ENCODE measurements around the gene XRCC4.

GRCh38 chr5:83204651-83205050 is 127.3 kb downstream of the XRCC4 start:
- TF ChIP-seq CTCF (IDR thresholded peaks at IDR 0.05; ENCODE audit: low read depth, low read length) (no peak), MAX (IDR thresholded peaks at IDR 0.05; ENCODE audit: low read depth, low read length) (no peak), MYC (IDR thresholded peaks at IDR 0.05; ENCODE audit: low read depth, low read length) (no peak), POLR2A (IDR thresholded peaks at IDR 0.05; ENCODE audit: extremely low read depth, insufficient read length) (no peak)

All from NB4 (cell line).